ENCODE results near the gene RPS6KB2.
"Not testable (repeated sequence)": the region's sequence is repeated elsewhere in the genome, so short reads cannot be mapped to it uniquely, and the experiment has no call there.

The RPS6KB2 gene

GRCh38 chr11:67397986-67398660, 30.2 kb upstream of the RPS6KB2 start:
- no peak for DNase-seq

- no peak for DNase-seq
Observed at GRCh38 chr11:67398661-67399563, 29.4 kb upstream of the RPS6KB2 start.

GRCh38 chr11:67400251-67400941, 27.9 kb upstream of the RPS6KB2 start:
- no peak for DNase-seq

GRCh38 chr11:67400942-67401494, 27.3 kb upstream of the RPS6KB2 start:
- no peak for DNase-seq

- DNase-seq: peak; percentile 75
Observed at GRCh38 chr11:67401495-67402191, 26.7 kb upstream of the RPS6KB2 start, which contains the start of gene PPP1CA. Gene PPP1CA (minus strand): TSS chr11:67401858. CDS start chr11:67401782, 76 bp downstream.

GRCh38 chr11:67402192-67402839, 26.0 kb upstream of the RPS6KB2 start:
- DNase-seq: not testable (repeated sequence)

- not testable (repeated sequence) for DNase-seq
Observed at GRCh38 chr11:67403085-67403484, 25.2 kb upstream of the RPS6KB2 start.

GRCh38 chr11:67404515-67405195, 23.6 kb upstream of the RPS6KB2 start:
- DNase-seq: no peak

GRCh38 chr11:67405196-67405567, 23.1 kb upstream of the RPS6KB2 start:
- no peak for DNase-seq

GRCh38 chr11:67405688-67406339, 22.5 kb upstream of the RPS6KB2 start:
- no peak for DNase-seq

- no peak for DNase-seq
Observed at GRCh38 chr11:67406420-67406968, 21.8 kb upstream of the RPS6KB2 start.

- peak; percentile 13 for DNase-seq
Observed at GRCh38 chr11:67406969-67407687, 21.2 kb upstream of the RPS6KB2 start.

GRCh38 chr11:67407688-67408163, 20.6 kb upstream of the RPS6KB2 start:
- no peak for DNase-seq

GRCh38 chr11:67408437-67409200, 19.7 kb upstream of the RPS6KB2 start:
- no peak for DNase-seq

GRCh38 chr11:67409261-67409666, 19.0 kb upstream of the RPS6KB2 start:
- no peak for DNase-seq

GRCh38 chr11:67409781-67410368, 18.4 kb upstream of the RPS6KB2 start:
- DNase-seq: peak; percentile 28

GRCh38 chr11:67410369-67410831, 17.9 kb upstream of the RPS6KB2 start:
- no peak for DNase-seq
